ENCODE measurements around the gene ENOX1.
A peak's percentile ranks its signal among the peaks of the same experiment; 100 is the strongest.

ENOX1 gene

GRCh38 chr13:43237616-43238015, 549.2 kb downstream of the ENOX1 start (continued):
- TF ChIP-seq TSHZ2 (CRISPR knock-in tag; IDR thresholded peaks at IDR 0.05) = no peak
- no peak for TF ChIP-seq CREB5 (CRISPR knock-in tag; IDR thresholded peaks at IDR 0.05; ENCODE audit: low read depth)

GRCh38 chr13:43235028-43235427, 551.7 kb downstream of the ENOX1 start:
- peak; percentile 38; the same call in 1 of the 3 replicates for ATAC-seq
- TF ChIP-seq TCF4 (CRISPR knock-in tag; IDR thresholded peaks at IDR 0.05; ENCODE audit: borderline replicate concordance) (peak; percentile 71), ZFP3 (CRISPR knock-in tag; IDR thresholded peaks at IDR 0.05) (no peak), TSHZ2 (CRISPR knock-in tag; IDR thresholded peaks at IDR 0.05) (peak; percentile 62; the same call in 1 of the 2 replicates), ISL1 (CRISPR knock-in tag; IDR thresholded peaks at IDR 0.05) (peak; percentile 43)

DNA sequence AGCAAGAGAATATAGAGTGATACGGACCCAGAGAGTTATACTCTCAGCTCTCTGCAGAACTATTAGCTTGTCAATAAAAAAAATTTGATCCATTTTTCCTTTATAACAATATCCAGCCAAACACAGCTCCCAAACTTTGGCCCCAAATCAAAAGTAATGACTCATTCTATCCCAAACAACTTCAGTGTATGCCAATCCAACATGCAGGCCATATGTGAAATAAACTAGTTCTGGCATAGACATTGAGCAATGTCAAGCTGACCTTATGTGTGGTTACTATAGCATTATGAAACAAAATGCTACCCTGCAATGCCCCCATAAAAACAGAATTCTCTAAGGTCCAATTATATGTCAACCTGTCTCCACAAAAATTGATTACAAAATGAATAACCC, 553.9 kb downstream of the ENOX1 start:
- TF ChIP-seq BACH2 (CRISPR knock-in tag; IDR thresholded peaks at IDR 0.05; ENCODE audit: borderline replicate concordance) (no peak), TOX (CRISPR knock-in tag; IDR thresholded peaks at IDR 0.05; ENCODE audit: borderline replicate concordance) (0 out of 2 replicates have a peak, but pooled peaks have one; percentile 21), ISL1 (CRISPR knock-in tag; IDR thresholded peaks at IDR 0.05) (no peak), POU6F1 (CRISPR knock-in tag; IDR thresholded peaks at IDR 0.05; ENCODE audit: borderline replicate concordance, low read depth) (no peak), RARB (CRISPR knock-in tag; IDR thresholded peaks at IDR 0.05) (no peak), GLIS3 (CRISPR knock-in tag; IDR thresholded peaks at IDR 0.05) (no peak), ZFP30 (CRISPR knock-in tag; IDR thresholded peaks at IDR 0.05) (no peak), CREB5 (CRISPR knock-in tag; IDR thresholded peaks at IDR 0.05; ENCODE audit: low read depth) (no peak)
- ATAC-seq = peak; percentile 76

DNA sequence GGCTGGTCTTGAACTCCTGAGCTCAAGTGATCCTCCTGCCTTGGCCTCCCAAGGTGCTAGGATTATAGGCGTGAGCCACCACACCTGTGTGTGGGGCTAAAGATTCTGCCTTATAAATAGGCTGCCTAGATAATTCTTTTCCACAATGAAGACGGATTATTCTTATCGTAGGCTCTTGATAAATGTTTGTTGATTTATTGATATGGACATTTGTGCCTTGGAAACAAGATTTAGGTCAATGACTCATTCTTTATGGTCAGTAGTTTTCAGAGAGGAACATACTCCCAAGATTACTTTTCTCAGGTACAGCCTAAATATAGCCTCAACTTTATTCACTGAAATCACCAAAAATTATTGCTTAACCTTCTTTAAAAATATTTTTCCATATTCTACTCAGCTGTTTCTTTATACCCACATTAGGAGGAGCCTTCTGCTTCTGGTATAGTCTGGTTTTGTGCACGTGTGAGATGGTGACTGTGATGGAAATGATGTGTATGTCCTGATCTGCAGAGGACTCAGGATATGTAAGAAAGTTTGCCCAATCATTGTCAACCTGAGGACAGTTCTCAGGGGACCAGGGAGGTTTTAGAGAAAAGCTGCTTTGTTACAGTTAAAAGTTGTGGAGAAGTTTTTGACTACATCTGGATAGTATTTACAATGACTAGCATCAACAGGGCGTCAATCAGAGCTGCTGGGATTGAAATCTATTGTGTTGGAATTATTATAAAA, 554.5 kb downstream of the ENOX1 start:
- no peak for TF ChIP-seq CSRNP3 (CRISPR knock-in tag; IDR thresholded peaks at IDR 0.05)
- no peak for TF ChIP-seq ISL1 (CRISPR knock-in tag; IDR thresholded peaks at IDR 0.05)
- TF ChIP-seq ZFP3 (CRISPR knock-in tag; IDR thresholded peaks at IDR 0.05) = no peak
- TF ChIP-seq TOX (CRISPR knock-in tag; IDR thresholded peaks at IDR 0.05; ENCODE audit: borderline replicate concordance) = no peak
- no peak for TF ChIP-seq ESRRG (CRISPR knock-in tag; IDR thresholded peaks at IDR 0.05)
- peak; percentile 44 for ATAC-seq
